ENCODE data around the gene RBM33.

GRCh38 chr7:155652156-155653114 is 8.0 kb downstream of the RBM33 start:
- no peak for TF ChIP-seq POLR2AphosphoS5 (IDR thresholded peaks at IDR 0.05; ENCODE audit: borderline replicate concordance, low read depth, low read length)
- no peak for TF ChIP-seq EZH2 (IDR thresholded peaks at IDR 0.05)
- TF ChIP-seq FOXP2 (optimal IDR thresholded peaks at IDR 0.05; ENCODE audit: control extremely low read depth, extremely low read length, insufficient read depth): no peak
